RWPE1 (cell line): Measurements from ENCODE around the gene TMEM94.

Experiments
- CTCF ChIA-PET: fragments of 350-600 bp; sonication (Branson Sonifier 250); formaldehyde crosslinking; extraction: SDS; loops from one replicate; lab custom pipeline; 2021; lab: Yijun Ruan, JAX
- POLR2A ChIA-PET: fragments of 400-600 bp; formaldehyde crosslinking; extraction: SDS; loops from one replicate; lab custom pipeline; 2020; ENCODE audit warnings: antibody characterized with exemption; ENCODE audit not compliant: low non-redundant PET; lab: Yijun Ruan, JAX
- DNase-seq: peaks from one replicate; pipeline ENCODE4 v3.0.0; 2012; ENCODE audit warnings: low spot score
- H3K27ac ChIP-seq: fragments of 450-650 bp; 2 replicates; pipeline ENCODE4 v1.5.1; 2017
- TF ChIP-seq, protein P1 (sequence below): fragments of 450-650 bp; conservative IDR thresholded peaks from 2 replicates; pipeline ENCODE4 v1.5.1; 2017; ENCODE audit warnings: low read depth, mild to moderate bottlenecking

TMEM94 gene

DNA sequence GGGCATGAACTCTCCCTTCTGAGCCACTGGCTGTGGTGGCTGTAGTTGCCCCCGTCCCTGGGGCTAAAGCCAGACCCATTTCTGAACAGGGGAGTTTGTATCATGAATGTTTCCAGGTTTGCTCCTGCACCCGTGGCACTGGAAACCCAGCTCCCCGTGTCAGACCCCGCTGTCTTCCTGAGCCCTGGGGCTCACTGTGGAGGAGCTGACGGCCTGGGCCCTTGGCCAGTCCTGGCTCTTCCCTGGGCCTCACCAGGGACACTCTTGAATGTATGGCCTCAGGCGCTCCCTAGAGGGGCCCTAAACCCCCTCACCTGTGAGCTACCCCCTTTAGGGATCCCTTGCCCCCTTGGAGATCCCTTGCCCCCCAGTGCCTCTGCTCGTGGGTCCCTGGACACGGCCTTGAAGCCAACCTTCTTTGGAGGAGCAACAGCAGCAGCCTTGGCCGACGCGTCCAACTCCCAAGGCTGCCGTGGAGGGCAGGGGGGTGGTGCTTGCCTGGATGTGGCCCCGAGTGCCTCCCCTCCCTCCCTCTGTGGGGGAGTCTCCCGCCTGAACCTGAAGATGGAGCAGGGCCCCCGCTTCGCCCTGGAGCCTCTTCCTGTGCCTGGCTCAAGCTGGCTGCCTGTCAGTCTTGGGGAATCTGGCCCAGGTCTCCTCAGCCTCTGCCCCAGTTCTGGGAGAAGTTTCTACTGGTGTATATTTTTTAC, 43.0 kb downstream of the TMEM94 start:
- TF ChIP-seq, protein P1, sequence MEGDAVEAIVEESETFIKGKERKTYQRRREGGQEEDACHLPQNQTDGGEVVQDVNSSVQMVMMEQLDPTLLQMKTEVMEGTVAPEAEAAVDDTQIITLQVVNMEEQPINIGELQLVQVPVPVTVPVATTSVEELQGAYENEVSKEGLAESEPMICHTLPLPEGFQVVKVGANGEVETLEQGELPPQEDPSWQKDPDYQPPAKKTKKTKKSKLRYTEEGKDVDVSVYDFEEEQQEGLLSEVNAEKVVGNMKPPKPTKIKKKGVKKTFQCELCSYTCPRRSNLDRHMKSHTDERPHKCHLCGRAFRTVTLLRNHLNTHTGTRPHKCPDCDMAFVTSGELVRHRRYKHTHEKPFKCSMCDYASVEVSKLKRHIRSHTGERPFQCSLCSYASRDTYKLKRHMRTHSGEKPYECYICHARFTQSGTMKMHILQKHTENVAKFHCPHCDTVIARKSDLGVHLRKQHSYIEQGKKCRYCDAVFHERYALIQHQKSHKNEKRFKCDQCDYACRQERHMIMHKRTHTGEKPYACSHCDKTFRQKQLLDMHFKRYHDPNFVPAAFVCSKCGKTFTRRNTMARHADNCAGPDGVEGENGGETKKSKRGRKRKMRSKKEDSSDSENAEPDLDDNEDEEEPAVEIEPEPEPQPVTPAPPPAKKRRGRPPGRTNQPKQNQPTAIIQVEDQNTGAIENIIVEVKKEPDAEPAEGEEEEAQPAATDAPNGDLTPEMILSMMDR = no peak
- ChIA-PET CTCF (interaction anchor here (0.5 to 0.6 kb wide), 3 partner anchors 74 to 406 kb away, joined by 3 to 4 read pairs (median 3); no protein-coding TSS in a partner anchor), POLR2A (interaction anchor here (0.6 kb wide), 1 partner anchor 101 kb away, joined by 3 read pairs; no protein-coding TSS in a partner anchor)
- DNase-seq = no peak
- peak overlapping the region; percentile 54 for H3K27ac ChIP-seq

DNA sequence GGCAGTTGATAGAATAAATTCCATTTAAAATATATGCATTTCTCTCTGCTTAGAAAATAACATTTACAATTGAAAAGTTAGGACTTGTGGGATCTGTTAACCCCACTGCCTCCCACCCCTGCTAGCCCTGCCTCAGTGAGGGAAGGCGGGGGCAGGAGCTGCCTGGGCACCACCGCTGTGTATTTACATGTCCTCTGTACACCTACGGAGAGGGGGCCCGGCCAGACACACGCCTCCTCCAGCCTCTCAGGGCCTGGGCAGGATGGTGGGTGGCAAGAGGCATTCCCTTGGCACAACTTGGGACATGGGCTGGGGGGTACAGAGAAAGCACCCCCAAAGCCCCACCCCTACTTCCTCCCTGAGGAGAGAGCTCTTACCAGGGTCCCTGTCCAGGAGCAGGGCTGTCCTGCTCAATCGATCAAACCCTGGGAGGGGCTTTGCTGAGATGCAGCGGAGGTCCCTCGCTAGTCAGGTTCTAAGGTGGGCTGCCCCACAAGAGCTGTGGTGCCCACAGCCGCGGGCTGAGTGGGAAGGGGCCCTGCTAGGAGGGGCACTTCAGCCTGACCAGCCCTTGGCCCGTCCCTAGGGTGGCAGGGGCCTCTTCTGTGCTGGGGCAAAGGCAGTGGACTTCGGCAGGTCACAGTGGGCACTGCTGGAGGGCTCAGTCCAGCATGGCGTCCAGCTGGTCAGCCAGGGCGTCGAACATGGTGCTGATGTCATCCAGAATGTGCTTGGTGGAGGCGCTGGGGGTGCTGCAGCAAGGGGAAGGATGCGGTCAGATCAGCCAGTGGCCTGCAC, 44.2 kb downstream of the TMEM94 start:
- POLR2A ChIA-PET = no interaction called here
- DNase-seq = no peak
- H3K27ac ChIP-seq = peak overlapping the region; percentile 54
- CTCF ChIA-PET = no interaction called here
- TF ChIP-seq, protein P1 = no peak

DNA sequence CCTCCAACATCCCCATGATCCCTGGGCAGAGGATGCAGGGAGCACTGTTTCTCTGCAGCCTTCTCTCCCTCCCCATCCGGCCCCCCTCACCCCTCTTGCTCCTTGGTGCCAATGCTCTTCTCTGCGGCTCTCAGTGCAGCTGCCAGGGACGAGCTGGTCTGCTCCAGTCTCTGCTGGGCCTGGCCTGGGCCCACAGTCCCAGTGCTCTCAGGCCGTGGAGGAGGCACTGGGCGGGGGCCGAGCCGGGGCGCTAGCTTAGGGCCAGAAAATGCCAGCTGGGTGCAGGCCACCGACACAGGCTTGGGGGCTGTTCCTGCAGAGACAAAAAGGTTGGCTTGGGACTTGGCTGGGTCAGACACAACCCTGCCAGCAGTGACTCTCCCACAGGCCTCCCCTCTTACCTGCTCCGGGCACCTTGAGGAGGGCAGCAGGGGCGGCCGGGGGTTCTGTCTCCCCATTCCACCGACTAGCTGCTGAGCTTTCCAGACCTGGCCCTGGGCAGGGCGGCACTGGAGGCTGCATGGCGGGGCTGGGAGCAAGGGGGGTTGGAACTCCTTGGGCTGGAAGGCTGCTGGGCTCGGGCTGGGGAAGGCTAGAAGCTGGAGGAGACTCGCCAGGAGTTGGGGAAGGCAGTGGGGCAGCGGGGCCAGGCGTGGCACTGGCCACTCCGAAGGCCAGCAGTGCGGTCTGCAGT, 45.1 kb downstream of the TMEM94 start:
- TF ChIP-seq, protein P1 = no peak
- no peak for DNase-seq
- ChIA-PET CTCF (interaction anchor here (1.0 kb wide), 1 partner anchor 133 kb away, joined by 3 read pairs; no protein-coding TSS in a partner anchor), POLR2A (interaction anchor here (0.6 kb wide), 1 partner anchor 40 kb away, joined by 5 read pairs; no protein-coding TSS in a partner anchor)
- H3K27ac ChIP-seq = peak overlapping the region; percentile 54

DNA sequence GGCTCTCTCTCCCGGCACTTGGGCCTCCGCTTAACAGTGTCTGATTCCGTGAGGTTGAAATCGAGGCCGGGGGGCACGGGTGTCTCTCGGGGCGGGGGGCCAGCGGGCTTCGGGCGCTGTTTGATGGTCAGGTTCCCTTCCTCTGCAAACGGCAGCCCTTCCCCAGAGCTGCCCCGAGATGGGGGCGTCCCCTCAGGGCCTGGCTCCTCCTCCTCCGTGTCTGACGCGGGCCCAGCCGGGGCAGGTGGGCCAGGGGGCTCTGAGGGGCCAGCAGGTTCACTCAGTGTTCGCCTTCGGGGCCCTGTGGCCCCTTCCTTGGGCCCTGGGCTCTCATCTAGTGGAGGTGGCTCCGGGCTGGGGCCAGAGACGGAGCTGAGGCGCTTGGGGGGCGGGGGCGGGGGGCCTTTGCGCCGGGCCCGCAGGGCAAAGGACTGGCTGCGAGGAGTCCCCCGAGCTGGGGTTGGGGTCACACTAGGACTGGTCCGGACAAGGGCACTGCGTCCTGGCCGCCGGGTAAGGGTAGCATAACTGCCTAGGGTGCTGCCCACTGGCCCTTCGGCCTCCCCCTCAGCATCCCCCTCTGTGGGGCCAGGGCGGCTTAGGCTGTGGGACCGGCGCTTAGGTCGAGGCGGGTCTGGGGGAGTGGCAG, 45.8 kb downstream of the TMEM94 start:
- ChIA-PET POLR2A (interaction anchor here (0.6 kb wide), 2 partner anchors 41 to 108 kb away, joined by 3 to 5 read pairs; no protein-coding TSS in a partner anchor), CTCF (interaction anchor here (0.6 to 2.8 kb wide), 3 partner anchors 12 to 132 kb away, joined by 3 to 13 read pairs (median 3); no protein-coding TSS in a partner anchor)

DNA sequence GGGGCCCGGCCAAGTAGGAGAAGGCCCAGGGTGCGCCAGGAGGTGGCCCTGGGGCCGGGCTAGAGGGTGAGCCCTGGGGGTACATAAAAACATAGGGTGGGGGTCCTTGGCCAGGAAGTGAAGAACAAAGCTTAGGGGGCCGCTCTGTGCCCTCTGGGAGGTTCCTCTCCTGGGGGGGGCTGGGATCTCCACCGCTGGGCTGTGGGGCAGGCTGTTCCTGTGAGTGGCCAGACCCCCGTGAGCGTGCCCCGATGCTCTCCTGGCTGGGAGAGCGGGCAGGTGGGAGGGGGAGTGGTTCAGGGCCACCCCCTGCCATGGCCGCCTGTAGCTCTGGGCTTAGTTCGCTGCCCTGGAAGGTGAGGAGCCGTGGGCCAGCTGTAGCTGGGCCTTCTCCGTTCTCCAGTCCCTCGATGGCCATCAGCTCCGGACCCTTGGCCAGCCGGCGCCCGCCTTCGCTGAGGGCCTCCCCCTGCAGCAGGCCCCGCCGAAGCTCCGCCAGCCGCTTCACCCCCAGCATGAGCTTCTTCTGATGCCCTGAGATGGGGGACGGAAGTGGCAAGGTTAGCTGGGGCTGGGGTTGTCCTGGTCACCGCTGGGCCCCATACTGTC, 46.4 kb downstream of the TMEM94 start:
- DNase-seq = no peak
- ChIA-PET CTCF (interaction anchor here (0.5 to 2.8 kb wide), 5 partner anchors 11 to 151 kb away, joined by 3 to 13 read pairs (median 4); no protein-coding TSS in a partner anchor), POLR2A (interaction anchor here (0.5 to 0.6 kb wide), 2 partner anchors 22 to 109 kb away, joined by 3 to 4 read pairs; no protein-coding TSS in a partner anchor)
- TF ChIP-seq, protein P1 = no peak
- H3K27ac ChIP-seq = peak overlapping the region; percentile 10; the same call in 1 of the 2 replicates

More for the DNA sequence above, 45.8 kb downstream of the TMEM94 start:
- no peak for DNase-seq
- H3K27ac ChIP-seq = peak overlapping the region; percentile 54
- TF ChIP-seq, protein P1 = no peak
